ENCODE measurements around the gene PITPNM3.

Gene PITPNM3

GRCh38 chr17:6428207-6428965, 128.0 kb downstream of the PITPNM3 start:
- 0 out of 2 replicates have a peak, but pooled peaks cover 6% of the 10 kb centered on the region for H3K9me3 ChIP-seq (ENCODE audit: insufficient read depth, low read depth, low read length)
- H3K9ac ChIP-seq (ENCODE audit: low read depth, low read length, poor library complexity, severe bottlenecking) = no peak overlapping the region
- H3K27me3 ChIP-seq (ENCODE audit: insufficient read depth, low read length, poor library complexity, severe bottlenecking) = no peaks in the 10 kb centered on the region
- no peaks in the 10 kb centered on the region for H4K20me1 ChIP-seq (ENCODE audit: insufficient read depth, low read length, poor library complexity, severe bottlenecking)
- H3K9me2 ChIP-seq (replicated peaks; ENCODE audit: low read depth, low read length) = no peaks in the 10 kb centered on the region
- no peaks in the 10 kb centered on the region for H3K79me2 ChIP-seq (ENCODE audit: insufficient read depth, low read length)
- peak overlapping the region; percentile 65 for H3K4me2 ChIP-seq (ENCODE audit: low read depth, low read length, poor library complexity, severe bottlenecking)
- TF ChIP-seq, protein P1, sequence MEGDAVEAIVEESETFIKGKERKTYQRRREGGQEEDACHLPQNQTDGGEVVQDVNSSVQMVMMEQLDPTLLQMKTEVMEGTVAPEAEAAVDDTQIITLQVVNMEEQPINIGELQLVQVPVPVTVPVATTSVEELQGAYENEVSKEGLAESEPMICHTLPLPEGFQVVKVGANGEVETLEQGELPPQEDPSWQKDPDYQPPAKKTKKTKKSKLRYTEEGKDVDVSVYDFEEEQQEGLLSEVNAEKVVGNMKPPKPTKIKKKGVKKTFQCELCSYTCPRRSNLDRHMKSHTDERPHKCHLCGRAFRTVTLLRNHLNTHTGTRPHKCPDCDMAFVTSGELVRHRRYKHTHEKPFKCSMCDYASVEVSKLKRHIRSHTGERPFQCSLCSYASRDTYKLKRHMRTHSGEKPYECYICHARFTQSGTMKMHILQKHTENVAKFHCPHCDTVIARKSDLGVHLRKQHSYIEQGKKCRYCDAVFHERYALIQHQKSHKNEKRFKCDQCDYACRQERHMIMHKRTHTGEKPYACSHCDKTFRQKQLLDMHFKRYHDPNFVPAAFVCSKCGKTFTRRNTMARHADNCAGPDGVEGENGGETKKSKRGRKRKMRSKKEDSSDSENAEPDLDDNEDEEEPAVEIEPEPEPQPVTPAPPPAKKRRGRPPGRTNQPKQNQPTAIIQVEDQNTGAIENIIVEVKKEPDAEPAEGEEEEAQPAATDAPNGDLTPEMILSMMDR (conservative IDR thresholded peaks at IDR 0.05; ENCODE audit: low read length) = no peak
- TF ChIP-seq EZH2phosphoT487 (IDR thresholded peaks at IDR 0.05; ENCODE audit: borderline replicate concordance) = no peak
- no peak overlapping the region for H3K4me3 ChIP-seq (ENCODE audit: low read length, poor library complexity, severe bottlenecking)
- H3F3A ChIP-seq (ENCODE audit: low read depth) = no peaks in the 10 kb centered on the region
- H3K4me1 ChIP-seq (ENCODE audit: insufficient read depth, low read length, poor library complexity, severe bottlenecking) = peaks cover 17% of the 10 kb centered on the region
- no peak overlapping the region for H2AFZ ChIP-seq (ENCODE audit: low read length)
- H3K36me3 ChIP-seq (ENCODE audit: insufficient read depth, low read length) = no peaks in the 10 kb centered on the region

DNA sequence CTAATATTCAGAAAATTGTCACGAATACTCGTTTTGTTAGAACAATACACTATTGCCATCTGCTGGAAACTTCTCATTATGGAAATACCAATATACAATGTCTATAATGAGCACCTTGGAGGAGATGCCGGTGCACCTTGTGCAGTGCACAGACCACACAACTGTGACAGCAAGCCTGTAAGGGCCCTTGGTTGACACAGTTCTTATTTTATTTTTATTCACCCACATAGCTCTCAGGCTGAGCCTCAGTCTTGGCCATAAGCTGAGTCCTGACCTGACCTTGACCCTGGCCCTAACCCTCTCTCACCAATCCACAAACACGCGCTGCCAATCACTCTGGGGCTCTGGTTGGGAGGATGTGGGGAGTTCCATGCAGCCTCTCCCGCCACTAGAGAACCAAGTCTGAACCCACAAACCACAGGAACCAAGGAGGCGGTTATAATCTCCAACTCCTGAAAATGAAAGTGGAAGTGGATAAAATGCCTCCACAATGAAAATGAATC, 129.0 kb downstream of the PITPNM3 start:
- H3K9me3 ChIP-seq (ENCODE audit: insufficient read depth, low read depth, low read length) = 0 out of 2 replicates have a peak, but pooled peaks cover 6% of the 10 kb centered on the region
- no peaks in the 10 kb centered on the region for H3K27me3 ChIP-seq (ENCODE audit: insufficient read depth, low read length, poor library complexity, severe bottlenecking)
- H3K36me3 ChIP-seq (ENCODE audit: insufficient read depth, low read length) = no peaks in the 10 kb centered on the region
- no peak overlapping the region for H3K9ac ChIP-seq (ENCODE audit: low read depth, low read length, poor library complexity, severe bottlenecking)
- H3K4me2 ChIP-seq (ENCODE audit: low read depth, low read length, poor library complexity, severe bottlenecking) = peak overlapping the region; percentile 65
- H2AFZ ChIP-seq (ENCODE audit: low read length) = no peak overlapping the region
- no peaks in the 10 kb centered on the region for H4K20me1 ChIP-seq (ENCODE audit: insufficient read depth, low read length, poor library complexity, severe bottlenecking)
- H3K4me1 ChIP-seq (ENCODE audit: insufficient read depth, low read length, poor library complexity, severe bottlenecking) = peaks cover 17% of the 10 kb centered on the region
- no peaks in the 10 kb centered on the region for H3K9me2 ChIP-seq (replicated peaks; ENCODE audit: low read depth, low read length)
- no peaks in the 10 kb centered on the region for H3K79me2 ChIP-seq (ENCODE audit: insufficient read depth, low read length)
- TF ChIP-seq, protein P1 (conservative IDR thresholded peaks at IDR 0.05; ENCODE audit: low read length) = peak; percentile 38
- no peak for TF ChIP-seq EZH2phosphoT487 (IDR thresholded peaks at IDR 0.05; ENCODE audit: borderline replicate concordance)
- peak overlapping the region; percentile 55 for H3K4me3 ChIP-seq (ENCODE audit: low read length, poor library complexity, severe bottlenecking)
- no peaks in the 10 kb centered on the region for H3F3A ChIP-seq (ENCODE audit: low read depth)

GRCh38 chr17:6426356-6427101, 129.8 kb downstream of the PITPNM3 start:
- Histone ChIP-seq H3K4me3 (ENCODE audit: low read length, poor library complexity, severe bottlenecking) (no peak overlapping the region), H3K27me3 (ENCODE audit: insufficient read depth, low read length, poor library complexity, severe bottlenecking) (no peaks in the 10 kb centered on the region), H4K20me1 (ENCODE audit: insufficient read depth, low read length, poor library complexity, severe bottlenecking) (no peaks in the 10 kb centered on the region), H3K4me1 (ENCODE audit: insufficient read depth, low read length, poor library complexity, severe bottlenecking) (peaks cover 17% of the 10 kb centered on the region), H3K36me3 (ENCODE audit: insufficient read depth, low read length) (no peaks in the 10 kb centered on the region), H3K4me2 (ENCODE audit: low read depth, low read length, poor library complexity, severe bottlenecking) (peak overlapping the region; percentile 65), H3K9me3 (ENCODE audit: insufficient read depth, low read depth, low read length) (0 out of 2 replicates have a peak, but pooled peaks cover 6% of the 10 kb centered on the region), H3F3A (ENCODE audit: low read depth) (no peaks in the 10 kb centered on the region), H2AFZ (ENCODE audit: low read length) (no peak overlapping the region), H3K9ac (ENCODE audit: low read depth, low read length, poor library complexity, severe bottlenecking) (no peak overlapping the region), H3K9me2 (replicated peaks; ENCODE audit: low read depth, low read length) (no peaks in the 10 kb centered on the region), H3K79me2 (ENCODE audit: insufficient read depth, low read length) (no peaks in the 10 kb centered on the region)
- no peak for TF ChIP-seq EZH2phosphoT487 (IDR thresholded peaks at IDR 0.05; ENCODE audit: borderline replicate concordance)
- TF ChIP-seq, protein P1 (conservative IDR thresholded peaks at IDR 0.05; ENCODE audit: low read length) = no peak

All from Loucy (cell line).